Measurements from ENCODE around the gene SMTN. TPM values are rescaled to one million over a fixed set of nuclear protein-coding genes. Genes with fewer than 3 reads are reported as not detected.

The SMTN gene
- total and polyA plus RNA-seq, 9 of the 15 experiments (the other 6 are each of a cell fraction or from before 2014, with no cell fraction given): 2.5 to 41.1 (median 16.1) TPM

DNA sequence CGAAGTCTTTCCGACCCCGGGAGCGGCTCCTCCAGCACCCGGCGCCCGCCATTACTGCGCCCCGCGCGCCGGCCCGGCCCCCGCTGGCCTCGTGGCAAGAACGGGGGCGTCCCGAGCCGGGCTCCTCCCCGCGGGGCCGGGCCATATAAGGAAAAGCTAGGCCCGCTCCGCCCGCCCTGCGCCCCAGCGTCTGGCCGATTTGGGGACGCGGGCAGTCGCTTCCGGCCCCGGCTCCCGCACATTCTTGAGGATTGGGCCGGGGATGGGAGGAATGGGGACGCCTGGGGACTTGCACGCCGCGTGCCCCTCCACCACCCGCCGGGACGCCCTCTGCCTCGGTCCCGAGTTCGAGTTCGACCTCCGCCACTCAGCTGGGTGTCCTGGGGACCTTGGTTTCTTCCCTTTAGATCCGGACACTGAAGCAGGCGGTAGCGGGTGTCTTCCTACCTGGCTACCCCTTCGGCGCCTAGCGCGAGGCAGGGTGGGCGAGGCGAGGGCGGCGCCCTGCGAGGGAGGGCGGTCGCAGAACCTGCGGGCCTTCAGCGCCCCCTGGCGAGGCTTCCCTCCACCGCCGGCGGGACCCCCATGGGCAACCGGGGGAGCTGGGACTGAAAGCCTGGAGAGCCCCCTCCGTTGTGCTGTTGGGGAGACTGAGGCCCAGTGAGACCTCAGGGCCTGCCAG, 3.8 kb downstream of the SMTN start (continued):
- TF ChIP-seq ZNF408 (CRISPR knock-in tag; IDR thresholded peaks at IDR 0.05; ENCODE audit: low read depth): no peak
- TF ChIP-seq, protein P1, sequence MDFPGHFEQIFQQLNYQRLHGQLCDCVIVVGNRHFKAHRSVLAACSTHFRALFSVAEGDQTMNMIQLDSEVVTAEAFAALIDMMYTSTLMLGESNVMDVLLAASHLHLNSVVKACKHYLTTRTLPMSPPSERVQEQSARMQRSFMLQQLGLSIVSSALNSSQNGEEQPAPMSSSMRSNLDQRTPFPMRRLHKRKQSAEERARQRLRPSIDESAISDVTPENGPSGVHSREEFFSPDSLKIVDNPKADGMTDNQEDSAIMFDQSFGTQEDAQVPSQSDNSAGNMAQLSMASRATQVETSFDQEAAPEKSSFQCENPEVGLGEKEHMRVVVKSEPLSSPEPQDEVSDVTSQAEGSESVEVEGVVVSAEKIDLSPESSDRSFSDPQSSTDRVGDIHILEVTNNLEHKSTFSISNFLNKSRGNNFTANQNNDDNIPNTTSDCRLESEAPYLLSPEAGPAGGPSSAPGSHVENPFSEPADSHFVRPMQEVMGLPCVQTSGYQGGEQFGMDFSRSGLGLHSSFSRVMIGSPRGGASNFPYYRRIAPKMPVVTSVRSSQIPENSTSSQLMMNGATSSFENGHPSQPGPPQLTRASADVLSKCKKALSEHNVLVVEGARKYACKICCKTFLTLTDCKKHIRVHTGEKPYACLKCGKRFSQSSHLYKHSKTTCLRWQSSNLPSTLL (IDR thresholded peaks at IDR 0.05): no peak
- no peak for TF ChIP-seq SP2 (IDR thresholded peaks at IDR 0.05; ENCODE audit: extremely low read depth, low read depth, low read length, poor library complexity, severe bottlenecking)
- TF ChIP-seq TEAD1 (CRISPR knock-in tag; IDR thresholded peaks at IDR 0.05): no peak
- no peak for TF ChIP-seq ZNF75A (CRISPR knock-in tag; IDR thresholded peaks at IDR 0.05)
- TF ChIP-seq MYNN (IDR thresholded peaks at IDR 0.05): no peak
- no peak for TF ChIP-seq MYNN (CRISPR knock-in tag; IDR thresholded peaks at IDR 0.05)
- TF ChIP-seq RBM14 (IDR thresholded peaks at IDR 0.05; ENCODE audit: borderline replicate concordance, insufficient read depth, low read depth, low read length): no peak
- no peak for TF ChIP-seq SIRT6 (IDR thresholded peaks at IDR 0.05; ENCODE audit: low read depth, low read length)
- TF ChIP-seq KAT7 (CRISPR knock-in tag; IDR thresholded peaks at IDR 0.05; ENCODE audit: borderline replicate concordance): peak; percentile 70; the same call in 1 of the 2 replicates
- no peak for TF ChIP-seq TAF9B (IDR thresholded peaks at IDR 0.05; ENCODE audit: partially characterized antibody)
- no peak for TF ChIP-seq MECOM (CRISPR knock-in tag; IDR thresholded peaks at IDR 0.05)
- peak; percentile 95 to 98 for TF ChIP-seq SRF (CRISPR knock-in tag; IDR thresholded peaks at IDR 0.05)
- peak; percentile 70; the same call in 1 of the 2 replicates for TF ChIP-seq GTF2E2 (tag; IDR thresholded peaks at IDR 0.05)
- no peak for TF ChIP-seq TBL1XR1 (IDR thresholded peaks at IDR 0.05; ENCODE audit: low read length in 2 of 2)
- TF ChIP-seq, protein P2, sequence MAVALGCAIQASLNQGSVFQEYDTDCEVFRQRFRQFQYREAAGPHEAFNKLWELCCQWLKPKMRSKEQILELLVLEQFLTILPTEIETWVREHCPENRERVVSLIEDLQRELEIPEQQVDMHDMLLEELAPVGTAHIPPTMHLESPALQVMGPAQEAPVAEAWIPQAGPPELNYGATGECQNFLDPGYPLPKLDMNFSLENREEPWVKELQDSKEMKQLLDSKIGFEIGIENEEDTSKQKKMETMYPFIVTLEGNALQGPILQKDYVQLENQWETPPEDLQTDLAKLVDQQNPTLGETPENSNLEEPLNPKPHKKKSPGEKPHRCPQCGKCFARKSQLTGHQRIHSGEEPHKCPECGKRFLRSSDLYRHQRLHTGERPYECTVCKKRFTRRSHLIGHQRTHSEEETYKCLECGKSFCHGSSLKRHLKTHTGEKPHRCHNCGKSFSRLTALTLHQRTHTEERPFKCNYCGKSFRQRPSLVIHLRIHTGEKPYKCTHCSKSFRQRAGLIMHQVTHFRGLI (CRISPR knock-in tag; IDR thresholded peaks at IDR 0.05): no peak
- TF ChIP-seq ETV1 (tag; conservative IDR thresholded peaks at IDR 0.05; ENCODE audit: low read depth): peak; percentile 55
- TF ChIP-seq, protein P3, sequence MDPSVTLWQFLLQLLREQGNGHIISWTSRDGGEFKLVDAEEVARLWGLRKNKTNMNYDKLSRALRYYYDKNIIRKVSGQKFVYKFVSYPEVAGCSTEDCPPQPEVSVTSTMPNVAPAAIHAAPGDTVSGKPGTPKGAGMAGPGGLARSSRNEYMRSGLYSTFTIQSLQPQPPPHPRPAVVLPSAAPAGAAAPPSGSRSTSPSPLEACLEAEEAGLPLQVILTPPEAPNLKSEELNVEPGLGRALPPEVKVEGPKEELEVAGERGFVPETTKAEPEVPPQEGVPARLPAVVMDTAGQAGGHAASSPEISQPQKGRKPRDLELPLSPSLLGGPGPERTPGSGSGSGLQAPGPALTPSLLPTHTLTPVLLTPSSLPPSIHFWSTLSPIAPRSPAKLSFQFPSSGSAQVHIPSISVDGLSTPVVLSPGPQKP (CRISPR knock-in tag; IDR thresholded peaks at IDR 0.05): 0 out of 2 replicates have a peak, but pooled peaks have one; percentile 32
- no peak for TF ChIP-seq SRSF9 (IDR thresholded peaks at IDR 0.05; ENCODE audit: borderline replicate concordance, low read depth, low read length)
- no peak for TF ChIP-seq HIVEP1 (CRISPR knock-in tag; IDR thresholded peaks at IDR 0.05)
- no peak for TF ChIP-seq ZNF41 (CRISPR knock-in tag; conservative IDR thresholded peaks at IDR 0.05)
- no peak for TF ChIP-seq ZEB2 (IDR thresholded peaks at IDR 0.05)
- TF ChIP-seq ZNF717 (CRISPR knock-in tag; IDR thresholded peaks at IDR 0.05): no peak
- TF ChIP-seq KDM5B (IDR thresholded peaks at IDR 0.05; ENCODE audit: insufficient replicate concordance, low read depth, low read length): peak; percentile 57
- TF ChIP-seq SMARCA4 (IDR thresholded peaks at IDR 0.05): no peak
- no peak for TF ChIP-seq RFX1 (IDR thresholded peaks at IDR 0.05)
- no peak for TF ChIP-seq HDAC8 (tag; IDR thresholded peaks at IDR 0.05)

Measured in K562 (cell line).